Head of caudate nucleus (tissue), 42 donors: ENCODE results near the gene PHACTR3.

Experiments
- DNase-seq, 42 donors: peaks; one replicate each; pipeline versions ENCODE4 v3.0.0 to v3.0.0-alpha.2; 2020 to 2021; ENCODE audit warnings: mixed read lengths in 7 of 42
- intact Hi-C: fragments of 100-400 bp; cut with DNase I; formaldehyde crosslinking; loops from one replicate; pipeline ENCODE4 v1.15.0; 2022

The PHACTR3 gene

GRCh38 chr20:59631751-59632540 lies 27.6 kb downstream of the PHACTR3 start:
- peak in 5 of 42 donors; percentile 3 to 43 (median 9) for DNase-seq
- intact Hi-C loops = no loop called here

- peak in 7 of 42 donors; percentile 4 to 60 (median 15) for DNase-seq
- intact Hi-C loops = no loop called here
These were observed 28.3 kb downstream of the PHACTR3 start for GRCh38 chr20:59632541-59633113.

GRCh38 chr20:59633656-59634251 lies 29.4 kb downstream of the PHACTR3 start:
- intact Hi-C loops = no loop called here
- DNase-seq = peak in 2 of 42 donors; percentile 2 to 29

GRCh38 chr20:59634435-59635005 lies 30.2 kb downstream of the PHACTR3 start:
- intact Hi-C loops = no loop called here
- DNase-seq = peak in 8 of 42 donors; percentile 3 to 43 (median 19)

GRCh38 chr20:59636766-59637370 lies 32.5 kb downstream of the PHACTR3 start:
- DNase-seq = peak in 5 of 42 donors; percentile 1 to 38 (median 13)
- intact Hi-C loops = no loop called here

- peak in 4 of 42 donors; percentile 0 to 27 (median 10) for DNase-seq
These were observed 35.9 kb downstream of the PHACTR3 start for GRCh38 chr20:59640267-59640666.

GRCh38 chr20:59643615-59644061 lies 39.3 kb downstream of the PHACTR3 start:
- intact Hi-C loops = loop anchor here (2.0 kb wide), 2 partner anchors 39 to 107 kb away; partner anchors contain the start of gene PHACTR3
- DNase-seq = peak in 39 of 42 donors; percentile 50 to 87 (median 70)

More at GRCh38 chr20:59640267-59640666, 35.9 kb downstream of the PHACTR3 start:
- intact Hi-C loops = no loop called here

GRCh38 chr20:59644371-59644939 lies 40.1 kb downstream of the PHACTR3 start:
- DNase-seq = peak in 4 of 42 donors; percentile 20 to 51 (median 44)

GRCh38 chr20:59645271-59645670 lies 40.9 kb downstream of the PHACTR3 start:
- DNase-seq = peak in 41 of 42 donors; percentile 51 to 90 (median 75)
- intact Hi-C loops = loop anchor here (2.0 kb wide), 2 partner anchors 40 to 106 kb away; partner anchors contain the start of gene PHACTR3

More at GRCh38 chr20:59644371-59644939, 40.1 kb downstream of the PHACTR3 start:
- intact Hi-C loops = loop anchor here (2.0 kb wide), 2 partner anchors 40 to 106 kb away; partner anchors contain the start of gene PHACTR3

- DNase-seq = peak in 39 of 42 donors; percentile 42 to 87 (median 69)
- intact Hi-C loops = loop anchor here (2.0 kb wide), 2 partner anchors 41 to 105 kb away; partner anchors contain the start of gene PHACTR3
These were observed 41.4 kb downstream of the PHACTR3 start for GRCh38 chr20:59645761-59646171.

- peak in 5 of 42 donors; percentile 1 to 42 (median 28) for DNase-seq
- intact Hi-C loops = no loop called here
These were observed 42.1 kb downstream of the PHACTR3 start for GRCh38 chr20:59646487-59646886.

GRCh38 chr20:59647271-59647670 lies 42.9 kb downstream of the PHACTR3 start:
- intact Hi-C loops = no loop called here
- DNase-seq = peak in 2 of 42 donors; percentile 11 to 39

GRCh38 chr20:59648466-59649070 lies 44.2 kb downstream of the PHACTR3 start:
- DNase-seq = peak in 4 of 42 donors; percentile 0 to 38 (median 12)
- intact Hi-C loops = no loop called here

GRCh38 chr20:59650418-59650817 lies 46.1 kb downstream of the PHACTR3 start:
- intact Hi-C loops = no loop called here

GRCh38 chr20:59652381-59652780 lies 48.0 kb downstream of the PHACTR3 start:
- no peak for DNase-seq
- intact Hi-C loops = no loop called here

More at GRCh38 chr20:59650418-59650817, 46.1 kb downstream of the PHACTR3 start:
- DNase-seq = peak in 2 of 42 donors; percentile 14 to 44

GRCh38 chr20:59656417-59656816 lies 52.1 kb downstream of the PHACTR3 start:
- DNase-seq = no peak
- intact Hi-C loops = no loop called here

GRCh38 chr20:59657459-59658046 lies 53.2 kb downstream of the PHACTR3 start:
- intact Hi-C loops = no loop called here
- DNase-seq = no peak
